A549 (cell line): ENCODE data around the gene SERPINE3.

Experiments used
- CHD2 ChIP-seq: fragments of 150-350 bp; IDR thresholded peaks from 2 replicates; pipeline ENCODE4 v1.6.1; 2014; ENCODE audit warnings: low read length; ENCODE audit not compliant: partially characterized antibody
- EP300 ChIP-seq, 2 experiments: fragments of >200 bp; sonication (Bioruptor Twin); formaldehyde crosslinking; IDR thresholded peaks; 2 replicates in 1 of 2; 3 replicates in 1 of 2; pipeline ENCODE4 v1.6.1; 2016 to 2017
- FOXS1 ChIP-seq: fragments of 250-450 bp; sonication (Bioruptor Pico); IDR thresholded peaks from 2 replicates; pipeline ENCODE4 v1.5.0; 2020; ENCODE audit warnings: mild to moderate bottlenecking, moderate library complexity
- HDAC2 ChIP-seq: fragments of 200-600 bp; sonication (generic); IDR thresholded peaks from 2 replicates; pipeline ENCODE4 v1.6.1; 2016
- KDM5A ChIP-seq: fragments of 200-600 bp; sonication (generic); IDR thresholded peaks from 2 replicates; pipeline ENCODE4 v1.6.1; 2016; ENCODE audit warnings: antibody characterized with exemption, mild to moderate bottlenecking
- NFE2L2 ChIP-seq: fragments of 150-350 bp; conservative IDR thresholded peaks from 2 replicates; pipeline ENCODE4 v1.6.1; 2014; ENCODE audit warnings: low read length
- POLR2A ChIP-seq: IDR thresholded peaks from 2 replicates; pipeline ENCODE4 v1.6.1; 2012; ENCODE audit warnings: mild to moderate bottlenecking, low read length
- SMC3 ChIP-seq: fragments of >200 bp; sonication (Bioruptor Twin); formaldehyde crosslinking; IDR thresholded peaks from 3 replicates; pipeline ENCODE4 v1.6.1; 2018; ENCODE audit warnings: inconsistent platforms
- TF ChIP-seq, protein P1 (sequence below): fragments of 250-450 bp; sonication (Bioruptor Pico); IDR thresholded peaks from 2 replicates; pipeline ENCODE4 v1.5.0; 2021; ENCODE audit warnings: mild to moderate bottlenecking, moderate library complexity, borderline replicate concordance
- TF ChIP-seq, protein P2 (sequence below): IDR thresholded peaks from 2 replicates; pipeline ENCODE4 v1.6.1; 2012
- TF ChIP-seq, protein P3 (sequence below): IDR thresholded peaks from 2 replicates; pipeline ENCODE4 v1.6.1; 2012
- TF ChIP-seq, protein P4 (sequence below): fragments of >200 bp; sonication (Bioruptor Twin); formaldehyde crosslinking; IDR thresholded peaks from 3 replicates; pipeline ENCODE4 v1.5.1; 2016
- TF ChIP-seq, protein P5 (sequence below): fragments of >200 bp; sonication (Bioruptor Twin); formaldehyde crosslinking; IDR thresholded peaks from 2 replicates; pipeline ENCODE4 v1.6.1; 2016

DNA sequence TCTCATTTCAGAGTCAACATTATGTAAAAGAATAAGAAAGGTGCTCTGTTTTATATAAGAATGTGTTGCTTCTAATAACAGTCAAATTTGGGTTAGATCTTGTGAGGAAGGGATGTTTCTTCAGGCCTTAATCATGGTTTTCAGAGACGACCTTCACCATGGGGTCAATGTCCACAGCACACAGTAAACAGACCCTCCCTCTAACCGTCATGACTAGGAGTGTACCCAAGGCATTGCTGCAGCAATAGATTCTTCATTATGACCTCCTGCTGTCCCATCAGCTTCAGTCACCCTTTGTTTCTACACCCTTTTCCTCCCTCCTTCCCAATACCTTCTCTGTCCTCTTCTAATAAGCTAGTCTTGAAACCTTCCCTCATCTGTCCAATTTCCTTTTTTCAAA is 15.7 kb downstream of the SERPINE3 start:
- TF ChIP-seq, protein P1, sequence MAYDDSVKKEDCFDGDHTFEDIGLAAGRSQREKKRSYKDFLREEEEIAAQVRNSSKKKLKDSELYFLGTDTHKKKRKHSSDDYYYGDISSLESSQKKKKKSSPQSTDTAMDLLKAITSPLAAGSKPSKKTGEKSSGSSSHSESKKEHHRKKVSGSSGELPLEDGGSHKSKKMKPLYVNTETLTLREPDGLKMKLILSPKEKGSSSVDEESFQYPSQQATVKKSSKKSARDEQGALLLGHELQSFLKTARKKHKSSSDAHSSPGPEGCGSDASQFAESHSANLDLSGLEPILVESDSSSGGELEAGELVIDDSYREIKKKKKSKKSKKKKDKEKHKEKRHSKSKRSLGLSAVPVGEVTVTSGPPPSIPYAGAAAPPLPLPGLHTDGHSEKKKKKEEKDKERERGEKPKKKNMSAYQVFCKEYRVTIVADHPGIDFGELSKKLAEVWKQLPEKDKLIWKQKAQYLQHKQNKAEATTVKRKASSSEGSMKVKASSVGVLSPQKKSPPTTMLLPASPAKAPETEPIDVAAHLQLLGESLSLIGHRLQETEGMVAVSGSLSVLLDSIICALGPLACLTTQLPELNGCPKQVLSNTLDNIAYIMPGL (CRISPR knock-in tag), result no peak
- TF ChIP-seq POLR2A, result no peak
- TF ChIP-seq, protein P2, sequence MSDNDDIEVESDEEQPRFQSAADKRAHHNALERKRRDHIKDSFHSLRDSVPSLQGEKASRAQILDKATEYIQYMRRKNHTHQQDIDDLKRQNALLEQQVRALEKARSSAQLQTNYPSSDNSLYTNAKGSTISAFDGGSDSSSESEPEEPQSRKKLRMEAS, result no peak
- TF ChIP-seq, protein P3, sequence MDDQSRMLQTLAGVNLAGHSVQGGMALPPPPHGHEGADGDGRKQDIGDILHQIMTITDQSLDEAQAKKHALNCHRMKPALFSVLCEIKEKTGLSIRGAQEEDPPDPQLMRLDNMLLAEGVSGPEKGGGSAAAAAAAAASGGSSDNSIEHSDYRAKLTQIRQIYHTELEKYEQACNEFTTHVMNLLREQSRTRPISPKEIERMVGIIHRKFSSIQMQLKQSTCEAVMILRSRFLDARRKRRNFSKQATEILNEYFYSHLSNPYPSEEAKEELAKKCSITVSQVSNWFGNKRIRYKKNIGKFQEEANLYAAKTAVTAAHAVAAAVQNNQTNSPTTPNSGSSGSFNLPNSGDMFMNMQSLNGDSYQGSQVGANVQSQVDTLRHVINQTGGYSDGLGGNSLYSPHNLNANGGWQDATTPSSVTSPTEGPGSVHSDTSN, result no peak
- no peak for TF ChIP-seq FOXS1 (CRISPR knock-in tag)
- TF ChIP-seq, protein P4, sequence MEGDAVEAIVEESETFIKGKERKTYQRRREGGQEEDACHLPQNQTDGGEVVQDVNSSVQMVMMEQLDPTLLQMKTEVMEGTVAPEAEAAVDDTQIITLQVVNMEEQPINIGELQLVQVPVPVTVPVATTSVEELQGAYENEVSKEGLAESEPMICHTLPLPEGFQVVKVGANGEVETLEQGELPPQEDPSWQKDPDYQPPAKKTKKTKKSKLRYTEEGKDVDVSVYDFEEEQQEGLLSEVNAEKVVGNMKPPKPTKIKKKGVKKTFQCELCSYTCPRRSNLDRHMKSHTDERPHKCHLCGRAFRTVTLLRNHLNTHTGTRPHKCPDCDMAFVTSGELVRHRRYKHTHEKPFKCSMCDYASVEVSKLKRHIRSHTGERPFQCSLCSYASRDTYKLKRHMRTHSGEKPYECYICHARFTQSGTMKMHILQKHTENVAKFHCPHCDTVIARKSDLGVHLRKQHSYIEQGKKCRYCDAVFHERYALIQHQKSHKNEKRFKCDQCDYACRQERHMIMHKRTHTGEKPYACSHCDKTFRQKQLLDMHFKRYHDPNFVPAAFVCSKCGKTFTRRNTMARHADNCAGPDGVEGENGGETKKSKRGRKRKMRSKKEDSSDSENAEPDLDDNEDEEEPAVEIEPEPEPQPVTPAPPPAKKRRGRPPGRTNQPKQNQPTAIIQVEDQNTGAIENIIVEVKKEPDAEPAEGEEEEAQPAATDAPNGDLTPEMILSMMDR, result no peak
- no peak for TF ChIP-seq SMC3
- TF ChIP-seq HDAC2, result no peak
- no peak for TF ChIP-seq EP300 (IDR thresholded peaks at IDR 0.05)
- TF ChIP-seq CHD2, result no peak
- TF ChIP-seq NFE2L2, result no peak
- TF ChIP-seq, protein P5, sequence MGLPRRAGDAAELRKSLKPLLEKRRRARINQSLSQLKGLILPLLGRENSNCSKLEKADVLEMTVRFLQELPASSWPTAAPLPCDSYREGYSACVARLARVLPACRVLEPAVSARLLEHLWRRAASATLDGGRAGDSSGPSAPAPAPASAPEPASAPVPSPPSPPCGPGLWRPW, result no peak
- no peak for TF ChIP-seq KDM5A
